K562 (cell line): ENCODE results near the gene NDUFV2. TPM values are rescaled to one million over a fixed set of nuclear protein-coding genes. Genes with fewer than 3 reads are reported as not detected.

Source experiments
- ARID2 ChIP-seq: fragments of 450-650 bp; IDR thresholded peaks from 2 replicates; pipeline ENCODE4 v1.6.1; 2017; ENCODE audit warnings: antibody characterized with exemption, mild to moderate bottlenecking
- CBX2 ChIP-seq: fragments of 200-600 bp; sonication (generic); IDR thresholded peaks from one replicate; pipeline ENCODE4 v1.6.1; 2012; ENCODE audit warnings: mild to moderate bottlenecking, low read length, inconsistent platforms; ENCODE audit not compliant: insufficient read depth, poor library complexity, severe bottlenecking
- ELF4 ChIP-seq: fragments of 450-650 bp; formaldehyde crosslinking; IDR thresholded peaks from 2 replicates; pipeline ENCODE4 v1.4.0; 2022; ENCODE audit warnings: missing genetic modification characterization
- HDAC8 ChIP-seq: fragments of 450-650 bp; IDR thresholded peaks from 2 replicates; pipeline ENCODE4 v1.6.1; 2016; ENCODE audit warnings: mild to moderate bottlenecking, missing genetic modification characterization, moderate library complexity, missing compliant biosample characterization
- LEF1 ChIP-seq: fragments of 450-650 bp; IDR thresholded peaks from 2 replicates; pipeline ENCODE4 v1.6.1; 2016; ENCODE audit warnings: mild to moderate bottlenecking
- NFE2 ChIP-seq: IDR thresholded peaks from 2 replicates; pipeline ENCODE4 v1.6.1; 2014; ENCODE audit warnings: antibody characterized with exemption, low read depth
- PHF8 ChIP-seq: fragments of 200-600 bp; sonication (generic); IDR thresholded peaks from 2 replicates; pipeline ENCODE4 v1.6.1; 2012; ENCODE audit warnings: mixed run types, mild to moderate bottlenecking, inconsistent platforms, low read length, moderate library complexity, borderline replicate concordance
- SMAD2 ChIP-seq: fragments of 150-350 bp; IDR thresholded peaks from 2 replicates; pipeline ENCODE4 v1.6.1; 2014; ENCODE audit warnings: low read depth, mild to moderate bottlenecking, low read length
- TEAD1 ChIP-seq, 2 experiments: fragments of 450-650 bp in 1 of 2; sonication (generic) in 1 of 2; formaldehyde crosslinking; IDR thresholded peaks; 2 replicates each; pipeline versions ENCODE4 v1.4.0 to v1.8.0; 2020 to 2022; ENCODE audit warnings: mild to moderate bottlenecking in 2 of 2, missing genetic modification reagents in 1 of 2
- TOE1 ChIP-seq, 2 experiments: fragments of 450-650 bp in 1 of 2; sonication (generic) in 1 of 2; formaldehyde crosslinking in 1 of 2; IDR thresholded peaks; 2 replicates each; pipeline versions ENCODE4 v1.7.1 to v1.8.0; 2016 to 2022; ENCODE audit warnings: borderline replicate concordance in 2 of 2, mild to moderate bottlenecking in 2 of 2, antibody characterized with exemption in 1 of 2, inconsistent platforms in 1 of 2, low read depth in 1 of 2, missing genetic modification reagents in 1 of 2, moderate library complexity in 1 of 2
- ZNF134 ChIP-seq: fragments of 250-450 bp; sonication (Bioruptor Pico); conservative IDR thresholded peaks from 2 replicates; pipeline ENCODE4 v1.4.0; 2020
- ZNF140 ChIP-seq: fragments of 250-450 bp; sonication (Bioruptor Pico); IDR thresholded peaks from 2 replicates; pipeline ENCODE4 v1.8.0; 2021; ENCODE audit warnings: moderate library complexity, mild to moderate bottlenecking, inconsistent platforms
- ZNF395 ChIP-seq: fragments of 200-800 bp; sonication (Bioruptor generic); IDR thresholded peaks from 2 replicates; pipeline ENCODE4 v1.6.1; 2017; ENCODE audit warnings: missing genetic modification characterization, missing compliant biosample characterization
- ZNF444 ChIP-seq: fragments of 250-450 bp; sonication (Bioruptor Pico); IDR thresholded peaks from 2 replicates; pipeline ENCODE4 v1.4.0; 2020; ENCODE audit warnings: mild to moderate bottlenecking, moderate library complexity
- ZNF449 ChIP-seq: fragments of 250-450 bp; sonication (Bioruptor Pico); IDR thresholded peaks from 2 replicates; pipeline ENCODE4 v1.8.0; 2022; ENCODE audit warnings: moderate library complexity, mild to moderate bottlenecking, inconsistent platforms
- ZNF696 ChIP-seq: fragments of 250-450 bp; sonication (Bioruptor Pico); conservative IDR thresholded peaks from 2 replicates; pipeline ENCODE4 v1.4.0; 2020; ENCODE audit warnings: mild to moderate bottlenecking, moderate library complexity
- polyA plus RNA-seq, 8 experiments: library from polyadenylated mRNA; depleted of rRNA in 4 of 8; stranded (reverse) in 5 of 8; unstranded in 3 of 8; fragments of >200 nt; fragmentation: Nextera tagmentation in 2 of 8; fragmentation: Illumina TruSeq in 1 of 8; extraction: Ambion mirVana in 2 of 8; extraction: Trizol in 1 of 8; gene quantifications; 2 replicates each; pipeline versions ENCODE4 v1.2.1 to v1.2.3, GENCODE V29; 2011 to 2014; ENCODE audit warnings: inconsistent platforms in 1 of 8, missing spikeins in 1 of 8
- total RNA-seq, 7 experiments: library from RNA; depleted of rRNA in 6 of 7; stranded (reverse); fragments of >200 nt in 6 of 7; fragmentation: Illumina TruSeq in 2 of 7; extraction: Trizol in 2 of 7; gene quantifications; 2 replicates each; pipeline versions ENCODE4 v1.2.1 to v1.2.3, GENCODE V29; 2011 to 2021; ENCODE audit warnings: low replicate concordance in 1 of 7
- TF ChIP-seq, protein P1 (sequence below), 3 experiments: fragments of 200-800 bp in 1 of 3; fragments of 250-450 bp in 1 of 3; fragments of 450-650 bp in 1 of 3; sonication (Bioruptor Pico) in 1 of 3; sonication (Bioruptor generic) in 1 of 3; formaldehyde crosslinking in 1 of 3; IDR thresholded peaks; 2 replicates each; pipeline versions ENCODE4 v1.6.1 to v1.8.0; 2016 to 2022; ENCODE audit warnings: mild to moderate bottlenecking in 2 of 3, missing genetic modification characterization in 2 of 3, missing compliant biosample characterization in 1 of 3, moderate library complexity in 1 of 3
- TF ChIP-seq, protein P2 (sequence below): sonication (generic); formaldehyde crosslinking; IDR thresholded peaks from 2 replicates; pipeline ENCODE4 v1.8.0; 2022; ENCODE audit warnings: mild to moderate bottlenecking, low read depth, missing genetic modification reagents

The NDUFV2 gene
- total and polyA plus RNA-seq, 9 of the 15 experiments (the other 6 are each of a cell fraction or from before 2014, with no cell fraction given) = 213 to 550 (median 384) TPM

- peak; percentile 40; the same call in 1 of the 2 replicates for TF ChIP-seq PHF8
- TF ChIP-seq, protein P1, sequence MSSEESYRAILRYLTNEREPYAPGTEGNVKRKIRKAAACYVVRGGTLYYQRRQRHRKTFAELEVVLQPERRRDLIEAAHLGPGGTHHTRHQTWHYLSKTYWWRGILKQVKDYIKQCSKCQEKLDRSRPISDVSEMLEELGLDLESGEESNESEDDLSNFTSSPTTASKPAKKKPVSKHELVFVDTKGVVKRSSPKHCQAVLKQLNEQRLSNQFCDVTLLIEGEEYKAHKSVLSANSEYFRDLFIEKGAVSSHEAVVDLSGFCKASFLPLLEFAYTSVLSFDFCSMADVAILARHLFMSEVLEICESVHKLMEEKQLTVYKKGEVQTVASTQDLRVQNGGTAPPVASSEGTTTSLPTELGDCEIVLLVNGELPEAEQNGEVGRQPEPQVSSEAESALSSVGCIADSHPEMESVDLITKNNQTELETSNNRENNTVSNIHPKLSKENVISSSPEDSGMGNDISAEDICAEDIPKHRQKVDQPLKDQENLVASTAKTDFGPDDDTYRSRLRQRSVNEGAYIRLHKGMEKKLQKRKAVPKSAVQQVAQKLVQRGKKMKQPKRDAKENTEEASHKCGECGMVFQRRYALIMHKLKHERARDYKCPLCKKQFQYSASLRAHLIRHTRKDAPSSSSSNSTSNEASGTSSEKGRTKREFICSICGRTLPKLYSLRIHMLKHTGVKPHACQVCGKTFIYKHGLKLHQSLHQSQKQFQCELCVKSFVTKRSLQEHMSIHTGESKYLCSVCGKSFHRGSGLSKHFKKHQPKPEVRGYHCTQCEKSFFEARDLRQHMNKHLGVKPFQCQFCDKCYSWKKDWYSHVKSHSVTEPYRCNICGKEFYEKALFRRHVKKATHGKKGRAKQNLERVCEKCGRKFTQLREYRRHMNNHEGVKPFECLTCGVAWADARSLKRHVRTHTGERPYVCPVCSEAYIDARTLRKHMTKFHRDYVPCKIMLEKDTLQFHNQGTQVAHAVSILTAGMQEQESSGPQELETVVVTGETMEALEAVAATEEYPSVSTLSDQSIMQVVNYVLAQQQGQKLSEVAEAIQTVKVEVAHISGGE (CRISPR knock-in tag; IDR thresholded peaks at IDR 0.05) = no peak
- no peak for TF ChIP-seq LEF1
- TF ChIP-seq, protein P2, sequence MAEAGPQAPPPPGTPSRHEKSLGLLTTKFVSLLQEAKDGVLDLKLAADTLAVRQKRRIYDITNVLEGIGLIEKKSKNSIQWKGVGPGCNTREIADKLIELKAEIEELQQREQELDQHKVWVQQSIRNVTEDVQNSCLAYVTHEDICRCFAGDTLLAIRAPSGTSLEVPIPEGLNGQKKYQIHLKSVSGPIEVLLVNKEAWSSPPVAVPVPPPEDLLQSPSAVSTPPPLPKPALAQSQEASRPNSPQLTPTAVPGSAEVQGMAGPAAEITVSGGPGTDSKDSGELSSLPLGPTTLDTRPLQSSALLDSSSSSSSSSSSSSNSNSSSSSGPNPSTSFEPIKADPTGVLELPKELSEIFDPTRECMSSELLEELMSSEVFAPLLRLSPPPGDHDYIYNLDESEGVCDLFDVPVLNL (CRISPR knock-in tag) = no peak
- TF ChIP-seq CBX2 = no peak
- TF ChIP-seq TEAD1 (CRISPR knock-in tag; IDR thresholded peaks at IDR 0.05) = peak in 1 of 2 experiments; percentile 66; a peak in 2 of 4 replicates
- TF ChIP-seq ARID2 = no peak
- TF ChIP-seq ZNF444 (CRISPR knock-in tag) = no peak
- TF ChIP-seq ZNF696 = no peak
- TF ChIP-seq ZNF134 (CRISPR knock-in tag) = no peak
- no peak for TF ChIP-seq ZNF140 (CRISPR knock-in tag)
- no peak for TF ChIP-seq ZNF449 (CRISPR knock-in tag)
- TF ChIP-seq TOE1 (IDR thresholded peaks at IDR 0.05; ENCODE audit: borderline replicate concordance) = no peak; the same call in 1 of the 2 replicates
- TF ChIP-seq TOE1 (CRISPR knock-in tag; IDR thresholded peaks at IDR 0.05; ENCODE audit: borderline replicate concordance, low read depth) = no peak
- no peak for TF ChIP-seq SMAD2
- no peak for TF ChIP-seq NFE2
- TF ChIP-seq ELF4 = 0 out of 2 replicates have a peak, but pooled peaks have one; percentile 34
- no peak for TF ChIP-seq HDAC8 (tag)
- peak; percentile 83; the same call in 1 of the 2 replicates for TF ChIP-seq ZNF395 (CRISPR knock-in tag)
Observed at GRCh38 chr18:9137168-9138066, 34.9 kb downstream of the NDUFV2 start (continued).
